ENCODE results near the gene B4GALT6. TPM values are rescaled to one million over a fixed set of nuclear protein-coding genes. Genes with fewer than 3 reads are reported as not detected.

The B4GALT6 gene
- total RNA-seq, 2 donors from 2014 or later = 0.52 to 0.66 TPM

DNA sequence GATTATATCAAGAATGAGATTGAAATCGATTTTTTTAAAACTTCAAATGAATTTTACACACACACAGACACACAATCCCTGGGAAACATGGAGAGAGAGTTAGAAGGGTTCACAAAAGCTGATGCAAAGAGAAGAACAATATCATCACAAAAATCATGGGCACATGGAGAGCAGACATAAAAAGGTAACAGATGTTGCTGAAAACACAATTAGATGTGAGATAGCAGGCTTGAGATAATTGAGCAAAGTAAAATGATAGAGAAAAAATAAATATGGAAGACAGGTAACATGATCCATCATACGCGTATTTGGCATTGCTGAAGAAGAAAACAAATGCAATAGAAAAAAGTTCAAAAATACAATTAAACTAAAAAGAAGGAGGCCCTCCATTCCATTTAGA lies 11.6 kb upstream of the B4GALT6 start:
- Histone ChIP-seq H3K27me3 (no peaks in the 10 kb centered on the region), H3K4me1 (no peaks in the 10 kb centered on the region), H3K36me3 (replicated peaks in 1 of 2; ENCODE audit: insufficient read depth in 1 of 2, low read depth in 2 of 2) (no peaks in the 10 kb centered on the region), H3K9me3 (peaks cover 0 to 6% (median 0%) of the 10 kb centered on the region in 3 donors), H3K27ac (no peak overlapping the region), H3K4me3 (no peak overlapping the region)
- DNase-seq (no peak), ATAC-seq (no peak)
- WGBS, 2 donors = 70 to 77% methylated on average over 3 of the region's 3 CpGs
- intact Hi-C loops (cut with DNase I) = no loop called here
- TF ChIP-seq, protein P1, sequence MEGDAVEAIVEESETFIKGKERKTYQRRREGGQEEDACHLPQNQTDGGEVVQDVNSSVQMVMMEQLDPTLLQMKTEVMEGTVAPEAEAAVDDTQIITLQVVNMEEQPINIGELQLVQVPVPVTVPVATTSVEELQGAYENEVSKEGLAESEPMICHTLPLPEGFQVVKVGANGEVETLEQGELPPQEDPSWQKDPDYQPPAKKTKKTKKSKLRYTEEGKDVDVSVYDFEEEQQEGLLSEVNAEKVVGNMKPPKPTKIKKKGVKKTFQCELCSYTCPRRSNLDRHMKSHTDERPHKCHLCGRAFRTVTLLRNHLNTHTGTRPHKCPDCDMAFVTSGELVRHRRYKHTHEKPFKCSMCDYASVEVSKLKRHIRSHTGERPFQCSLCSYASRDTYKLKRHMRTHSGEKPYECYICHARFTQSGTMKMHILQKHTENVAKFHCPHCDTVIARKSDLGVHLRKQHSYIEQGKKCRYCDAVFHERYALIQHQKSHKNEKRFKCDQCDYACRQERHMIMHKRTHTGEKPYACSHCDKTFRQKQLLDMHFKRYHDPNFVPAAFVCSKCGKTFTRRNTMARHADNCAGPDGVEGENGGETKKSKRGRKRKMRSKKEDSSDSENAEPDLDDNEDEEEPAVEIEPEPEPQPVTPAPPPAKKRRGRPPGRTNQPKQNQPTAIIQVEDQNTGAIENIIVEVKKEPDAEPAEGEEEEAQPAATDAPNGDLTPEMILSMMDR (IDR thresholded peaks at IDR 0.05) = no peak
- TF ChIP-seq POLR2A (IDR thresholded peaks at IDR 0.05) = no peak

DNA sequence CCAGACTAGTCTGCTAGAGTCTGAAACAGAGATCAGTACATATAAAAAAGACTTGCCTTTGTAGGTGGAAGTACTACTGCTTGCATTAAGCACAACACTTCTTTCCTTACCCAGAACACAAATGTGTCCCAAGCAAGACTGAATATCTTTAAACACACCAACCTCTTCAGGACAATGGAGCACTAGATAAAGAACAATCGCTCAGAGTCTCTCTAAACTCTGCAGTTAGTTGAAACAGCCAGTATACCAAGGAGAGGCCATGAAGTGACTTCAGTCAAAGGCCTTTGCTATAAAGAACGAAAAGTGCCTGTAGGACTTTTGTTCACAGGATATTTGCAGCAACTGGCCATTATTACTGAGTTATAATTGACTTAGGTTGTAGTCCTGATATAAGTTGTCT lies 9.9 kb upstream of the B4GALT6 start:
- WGBS, 2 donors = 82 to 84% methylated on average over 2 of the region's 2 CpGs
- intact Hi-C loops (cut with DNase I) = no loop called here
- no peak for DNase-seq
- Histone ChIP-seq H3K27ac (no peak overlapping the region), H3K27me3 (no peaks in the 10 kb centered on the region), H3K4me1 (no peaks in the 10 kb centered on the region), H3K4me3 (no peak overlapping the region), H3K9me3 (peaks cover 0 to 6% (median 0%) of the 10 kb centered on the region in 3 donors), H3K36me3 (replicated peaks in 1 of 2; ENCODE audit: insufficient read depth in 1 of 2, low read depth in 2 of 2) (no peaks in the 10 kb centered on the region)
- no peak for ATAC-seq
- TF ChIP-seq POLR2A (IDR thresholded peaks at IDR 0.05) = no peak
- TF ChIP-seq, protein P1 (IDR thresholded peaks at IDR 0.05) = no peak

DNA sequence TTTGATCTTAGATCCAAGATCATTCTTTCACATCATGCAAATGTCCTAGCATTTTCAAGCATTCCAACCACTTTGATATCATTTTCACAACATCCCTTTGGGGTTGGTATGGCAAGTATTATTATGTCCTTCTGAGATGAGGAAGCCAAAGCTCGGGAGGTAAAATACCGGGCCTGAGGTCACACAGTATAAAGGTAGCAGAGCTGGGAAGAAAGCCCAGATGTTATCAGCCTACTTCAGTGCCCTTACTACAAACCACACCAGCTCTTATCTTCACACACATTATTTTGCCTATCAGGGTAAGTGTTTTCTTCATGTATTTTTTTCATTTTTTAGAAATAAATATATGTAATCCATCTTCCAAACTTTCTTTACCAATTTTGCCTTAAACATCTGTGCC lies 4.2 kb upstream of the B4GALT6 start:
- TF ChIP-seq POLR2A (IDR thresholded peaks at IDR 0.05) = no peak
- TF ChIP-seq, protein P1 (IDR thresholded peaks at IDR 0.05) = no peak

DNA sequence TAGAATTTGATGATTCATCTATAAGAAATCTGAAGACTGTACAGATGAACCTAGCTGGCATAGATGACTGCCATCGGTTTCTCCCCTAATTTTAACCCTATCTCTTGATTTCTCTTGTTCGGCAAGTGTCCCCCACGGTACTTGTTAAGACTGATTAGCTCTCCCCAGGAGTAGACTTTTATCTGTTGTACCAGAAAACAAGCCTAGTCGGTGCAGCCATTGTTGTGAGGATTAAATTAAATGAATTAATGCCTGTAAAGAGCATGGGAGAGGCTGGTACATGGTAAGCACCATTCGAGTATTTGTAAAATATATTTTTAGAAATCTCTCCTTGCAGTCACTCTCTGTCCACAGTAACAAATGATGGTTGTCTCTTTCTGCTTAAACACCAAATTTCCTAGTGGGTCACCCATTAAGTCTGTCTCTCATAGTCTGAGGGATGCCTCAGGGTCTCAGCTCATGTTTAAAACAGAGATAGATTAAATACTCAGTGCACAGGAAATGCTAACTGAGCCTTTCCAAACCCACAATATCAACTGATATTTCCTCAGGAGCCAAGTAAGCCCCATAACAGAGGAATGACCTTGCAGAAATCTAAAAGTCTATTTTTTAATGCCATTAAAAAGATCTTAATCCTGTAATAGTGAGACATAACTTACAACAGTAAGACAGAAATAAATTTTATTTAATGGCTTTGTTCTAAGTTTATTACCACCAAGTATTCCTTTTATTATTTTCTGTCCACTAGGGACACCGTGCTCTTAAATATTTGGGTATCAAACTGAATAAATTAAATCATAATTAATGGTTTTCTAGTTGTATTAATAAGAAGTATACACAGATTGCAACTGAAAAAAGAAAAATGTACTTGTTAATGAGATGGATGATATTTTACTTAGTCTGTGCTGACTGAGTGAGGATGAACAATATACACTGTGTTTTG lies 2.9 kb upstream of the B4GALT6 start:
- Histone ChIP-seq H3K4me3 (no peak overlapping the region), H3K27ac (no peak overlapping the region), H3K27me3 (no peaks in the 10 kb centered on the region), H3K4me1 (peaks cover 13% of the 10 kb centered on the region), H3K9me3 (no peaks in the 10 kb centered on the region), H3K36me3 (replicated peaks in 1 of 2; ENCODE audit: insufficient read depth in 1 of 2, low read depth in 2 of 2) (no peaks in the 10 kb centered on the region)
- DNase-seq (no peak), ATAC-seq (no peak)
- intact Hi-C loops (cut with DNase I) = no loop called here
- 71 to 79% methylated on average over 6 of the region's 6 CpGs for WGBS, 2 donors
- TF ChIP-seq POLR2A (IDR thresholded peaks at IDR 0.05) = no peak
- TF ChIP-seq, protein P1 (IDR thresholded peaks at IDR 0.05) = no peak

More for the DNA sequence above, 4.2 kb upstream of the B4GALT6 start:
- ATAC-seq (no peak), DNase-seq (no peak)
- Histone ChIP-seq H3K36me3 (replicated peaks in 1 of 2; ENCODE audit: insufficient read depth in 1 of 2, low read depth in 2 of 2) (no peaks in the 10 kb centered on the region), H3K27me3 (no peaks in the 10 kb centered on the region), H3K9me3 (no peaks in the 10 kb centered on the region), H3K4me3 (no peak overlapping the region), H3K27ac (no peak overlapping the region), H3K4me1 (peaks cover 13% of the 10 kb centered on the region)
- 7 to 15% methylated on average over 2 of the region's 2 CpGs for WGBS, 2 donors
- intact Hi-C loops (cut with DNase I) = no loop called here

DNA sequence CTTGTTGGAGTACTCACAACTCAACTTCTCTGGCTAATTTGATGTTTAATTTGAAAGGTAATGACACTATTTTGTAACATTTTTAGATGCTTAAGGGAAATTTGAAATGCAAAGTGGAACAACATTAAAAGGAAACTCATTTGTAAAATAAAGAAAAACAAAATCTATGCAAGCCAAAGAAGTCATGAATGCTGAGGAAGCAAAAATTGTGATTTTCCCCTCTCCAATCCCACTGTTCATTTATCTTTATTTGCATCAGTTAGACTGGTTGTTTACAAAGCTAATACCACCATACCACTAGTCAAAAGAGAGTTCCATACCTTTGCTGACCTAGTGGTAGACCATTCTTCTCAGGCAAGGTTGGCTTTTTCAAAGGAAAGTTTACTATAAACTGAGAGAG lies 2.2 kb upstream of the B4GALT6 start:
- no peak overlapping the region for H3K4me3 ChIP-seq
- H3K4me1 ChIP-seq = peaks cover 13% of the 10 kb centered on the region
- DNase-seq (no peak), ATAC-seq (no peak)
- no peaks in the 10 kb centered on the region for H3K27me3 ChIP-seq
- H3K36me3 ChIP-seq (replicated peaks in 1 of 2; ENCODE audit: insufficient read depth in 1 of 2, low read depth in 2 of 2) = no peaks in the 10 kb centered on the region
- H3K27ac ChIP-seq = no peak overlapping the region
- H3K9me3 ChIP-seq = no peaks in the 10 kb centered on the region
- TF ChIP-seq, protein P1 (IDR thresholded peaks at IDR 0.05) = no peak
- TF ChIP-seq POLR2A (IDR thresholded peaks at IDR 0.05) = no peak
- intact Hi-C loops (cut with DNase I) = no loop called here

All from body of pancreas (tissue), 4 donors.